HG03442 (cell line): ENCODE data around the gene CTSD.

Experiments
- ATAC-seq: cut with Tn5 transposase; IDR thresholded peaks from one replicate; pipeline ENCODE4 v1.9.1; 2021; ENCODE audit warnings: mild to moderate bottlenecking, moderate library complexity; ENCODE audit not compliant: unreplicated experiment

CTSD gene

DNA sequence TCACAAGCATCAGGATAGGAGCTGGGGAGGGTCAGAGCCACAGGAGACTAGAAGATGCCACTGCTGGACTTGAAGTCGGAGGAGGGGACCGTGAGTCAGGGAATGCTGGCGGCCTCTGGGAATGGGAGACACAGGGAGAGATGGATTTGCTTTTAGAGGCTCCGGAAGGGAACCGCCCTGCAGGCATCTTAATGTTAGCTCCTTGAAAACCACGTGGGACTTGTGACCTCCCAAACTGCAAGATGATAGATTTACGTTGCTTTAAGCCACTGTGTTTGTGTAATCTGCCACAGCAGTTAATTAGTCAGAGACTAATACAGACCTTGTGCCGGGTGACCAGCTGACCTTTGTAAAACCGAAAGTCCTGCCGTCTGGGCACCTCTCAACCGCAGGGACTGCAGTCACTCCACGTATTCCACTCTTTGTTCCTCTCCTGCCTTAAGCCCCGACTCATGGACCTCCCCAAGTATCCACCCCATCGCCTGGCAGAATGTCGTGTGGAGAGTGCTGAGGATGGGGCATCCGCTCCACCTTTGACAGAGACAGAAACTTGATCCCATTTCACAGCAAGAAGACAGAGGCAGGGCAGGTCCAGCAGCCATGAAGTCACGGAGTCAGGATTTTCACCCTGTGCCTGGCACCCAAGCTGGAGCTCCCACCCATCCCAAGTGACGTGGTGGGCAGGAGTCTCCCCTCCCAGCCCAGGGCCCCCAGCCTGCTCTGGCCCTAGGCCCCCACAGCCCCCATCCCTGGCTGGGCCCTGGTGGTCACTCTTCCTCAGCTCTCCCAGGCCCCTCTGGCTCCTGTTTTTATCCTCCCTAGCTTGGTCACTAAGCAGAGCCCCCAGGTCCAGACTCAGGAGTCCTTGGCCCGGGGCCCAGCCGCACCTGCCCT lies 19.4 kb upstream of the CTSD start:
- ATAC-seq = no peak

DNA sequence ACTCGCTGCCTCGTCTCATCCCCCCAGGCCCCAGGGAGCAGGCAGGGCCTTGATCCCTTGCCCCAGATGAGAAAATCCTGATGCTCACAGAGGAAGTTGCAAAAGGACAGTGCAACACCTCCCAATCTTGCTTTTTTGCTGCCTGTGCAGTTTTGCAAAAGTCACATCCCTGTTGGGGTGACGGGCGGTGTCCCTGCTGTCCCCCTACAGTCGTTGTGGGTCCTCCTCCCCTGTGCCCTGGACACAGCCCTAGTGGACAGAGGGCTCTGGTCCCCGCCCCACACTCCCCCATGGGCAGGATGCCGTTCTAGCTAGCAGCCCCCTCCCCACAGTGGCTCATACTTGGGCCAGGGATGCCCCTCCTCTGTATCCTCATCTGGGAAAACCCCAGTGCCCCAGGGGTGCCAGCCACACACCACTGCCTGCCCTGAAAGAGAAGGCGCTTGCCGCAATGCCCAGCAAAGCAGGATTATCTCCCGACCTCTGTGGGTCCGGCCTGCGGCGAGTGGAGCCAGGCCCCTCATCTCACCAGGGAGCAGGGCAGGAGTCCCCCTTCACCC lies 18.4 kb upstream of the CTSD start:
- no peak for ATAC-seq

DNA sequence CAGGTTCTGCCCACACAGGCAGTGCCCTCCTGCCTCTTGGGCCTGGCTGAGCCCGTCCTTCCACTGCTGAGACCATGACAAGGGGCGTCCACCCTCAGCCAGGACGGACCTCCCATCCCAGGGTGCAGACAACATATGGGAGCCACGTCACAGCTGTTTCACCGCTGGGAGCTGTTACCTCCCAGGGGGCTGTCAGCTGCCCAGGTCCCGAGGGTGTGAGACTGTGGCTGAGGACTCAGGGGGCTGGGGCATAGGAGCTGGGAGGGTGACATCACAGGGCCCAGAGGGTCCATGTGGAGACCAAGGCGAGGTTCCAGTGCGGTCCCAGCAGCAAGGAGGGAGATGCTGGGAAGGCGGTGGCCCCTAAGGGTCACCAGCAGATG lies 17.9 kb upstream of the CTSD start:
- ATAC-seq = no peak

DNA sequence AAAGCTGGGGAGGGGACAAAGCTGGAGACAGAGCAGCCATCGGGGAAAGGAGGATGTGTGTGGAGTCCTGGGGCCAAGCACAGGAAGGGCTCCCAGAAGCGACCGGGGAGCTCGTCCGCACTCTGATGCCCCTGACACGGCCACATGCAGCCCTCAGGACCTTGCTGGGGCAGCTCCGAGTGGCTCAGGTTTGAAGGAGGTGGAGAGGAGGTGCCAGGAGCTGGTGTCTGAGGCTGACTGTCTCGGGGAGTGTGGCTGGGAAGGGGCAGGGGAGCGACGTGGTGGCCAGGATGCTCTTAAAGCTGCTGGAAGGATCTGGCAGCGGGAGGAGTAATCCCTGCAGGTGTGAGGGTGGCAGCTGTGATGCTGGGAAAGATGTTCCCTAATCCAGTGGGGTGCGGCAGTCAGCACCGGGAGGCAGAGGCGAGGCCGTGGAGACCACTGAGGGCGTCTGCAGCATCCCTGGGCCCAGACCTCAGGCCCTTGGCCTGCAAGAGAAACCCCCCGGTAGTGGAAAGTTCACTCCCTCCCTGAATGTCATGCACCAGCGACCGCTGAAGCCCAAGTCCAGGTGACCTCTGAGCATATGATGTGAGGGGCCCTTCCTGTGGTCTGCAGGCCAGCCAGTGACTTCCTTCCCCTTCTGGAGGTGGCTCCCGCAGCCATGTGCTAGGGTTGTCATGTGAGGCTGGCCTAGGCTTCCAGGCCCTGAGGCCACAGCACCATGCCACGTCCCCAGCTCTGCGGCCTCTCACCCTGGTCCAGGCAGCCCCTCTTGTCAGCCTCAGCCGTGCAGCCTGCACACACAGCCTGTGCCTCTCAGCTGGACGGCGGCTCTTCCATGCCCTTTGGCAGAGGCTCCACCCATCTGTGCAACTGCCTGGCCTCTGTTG lies 17.2 kb upstream of the CTSD start:
- no peak for ATAC-seq

DNA sequence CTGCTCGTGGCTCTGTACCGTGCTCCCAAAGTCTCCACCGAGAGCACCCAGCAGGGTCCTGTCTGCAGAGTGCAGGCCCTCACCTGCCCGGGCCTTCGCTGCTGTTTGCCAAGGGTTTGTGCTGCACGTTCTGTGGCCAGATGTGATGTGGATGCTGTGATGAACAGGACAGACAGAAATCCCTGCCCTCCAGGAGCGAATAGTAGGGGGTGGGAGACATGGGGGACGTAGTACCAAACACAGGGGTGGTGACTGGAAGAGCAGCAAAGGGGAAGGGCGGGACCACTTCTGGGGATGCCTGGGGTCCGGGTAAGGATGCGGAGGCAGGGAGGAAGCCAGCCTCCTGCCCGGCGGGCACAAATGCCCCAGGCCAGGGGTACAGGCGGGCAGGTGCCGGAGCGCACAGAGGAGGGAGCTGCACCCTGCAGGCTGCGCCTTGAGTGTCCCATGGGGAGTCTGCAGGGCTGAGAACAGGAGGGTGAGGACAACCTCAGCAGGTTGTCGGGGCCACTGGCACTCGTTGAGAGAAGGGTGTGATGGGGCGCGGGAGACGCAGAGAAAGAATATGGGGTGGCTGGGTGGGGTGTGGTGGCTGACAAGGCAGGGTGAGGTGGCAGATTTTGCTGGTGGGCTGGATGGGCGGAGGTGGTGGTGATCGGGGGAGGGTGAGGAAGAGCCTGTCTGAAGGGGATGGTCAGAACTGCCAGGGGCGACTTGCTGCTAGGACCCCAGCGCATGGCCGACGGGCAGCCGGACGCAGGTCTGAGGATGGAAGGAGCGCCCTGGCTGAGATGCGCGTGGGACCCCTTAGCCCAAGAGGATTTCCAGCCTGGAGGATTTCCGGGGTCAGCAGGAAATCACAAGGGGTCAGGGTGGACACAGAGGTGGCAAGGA lies 16.3 kb upstream of the CTSD start:
- ATAC-seq = no peak

DNA sequence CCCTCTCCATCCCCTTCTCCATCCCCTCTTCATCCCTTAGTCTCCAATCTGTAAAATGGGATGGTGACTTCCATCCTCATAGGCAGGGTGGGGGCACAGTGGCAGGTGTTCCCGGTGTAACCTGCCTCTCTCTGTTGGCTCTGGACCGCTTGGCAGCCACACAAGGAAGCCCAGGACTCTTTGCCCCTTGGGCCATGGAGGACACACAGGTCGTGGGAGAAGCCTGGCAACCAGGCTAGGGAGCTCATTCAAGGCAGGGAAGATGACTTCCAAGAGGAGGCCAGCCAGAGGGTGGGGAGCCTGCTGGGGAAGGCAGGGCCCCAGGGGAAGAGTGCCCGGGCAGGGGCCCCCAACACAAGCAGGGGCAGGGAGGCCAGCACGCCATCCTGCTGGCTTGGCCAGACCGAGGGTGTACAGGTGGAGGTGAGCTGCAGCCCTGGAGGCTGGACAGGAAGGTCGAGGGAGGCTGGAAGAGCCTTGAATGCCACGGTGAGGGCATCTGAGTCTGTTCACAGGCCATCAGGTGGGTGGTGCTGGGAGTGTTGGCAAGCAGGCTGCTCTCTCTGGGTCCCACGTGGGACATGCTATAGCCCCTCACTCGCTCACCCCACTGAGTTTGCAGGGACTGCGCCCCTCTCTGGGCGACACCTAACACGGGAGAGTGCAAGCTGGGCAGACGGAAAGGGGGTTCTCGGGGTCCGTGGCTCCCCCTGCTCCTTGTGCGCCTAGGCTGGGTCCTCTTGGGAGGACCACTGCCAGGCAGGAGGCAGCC lies 15.5 kb upstream of the CTSD start:
- no peak for ATAC-seq

DNA sequence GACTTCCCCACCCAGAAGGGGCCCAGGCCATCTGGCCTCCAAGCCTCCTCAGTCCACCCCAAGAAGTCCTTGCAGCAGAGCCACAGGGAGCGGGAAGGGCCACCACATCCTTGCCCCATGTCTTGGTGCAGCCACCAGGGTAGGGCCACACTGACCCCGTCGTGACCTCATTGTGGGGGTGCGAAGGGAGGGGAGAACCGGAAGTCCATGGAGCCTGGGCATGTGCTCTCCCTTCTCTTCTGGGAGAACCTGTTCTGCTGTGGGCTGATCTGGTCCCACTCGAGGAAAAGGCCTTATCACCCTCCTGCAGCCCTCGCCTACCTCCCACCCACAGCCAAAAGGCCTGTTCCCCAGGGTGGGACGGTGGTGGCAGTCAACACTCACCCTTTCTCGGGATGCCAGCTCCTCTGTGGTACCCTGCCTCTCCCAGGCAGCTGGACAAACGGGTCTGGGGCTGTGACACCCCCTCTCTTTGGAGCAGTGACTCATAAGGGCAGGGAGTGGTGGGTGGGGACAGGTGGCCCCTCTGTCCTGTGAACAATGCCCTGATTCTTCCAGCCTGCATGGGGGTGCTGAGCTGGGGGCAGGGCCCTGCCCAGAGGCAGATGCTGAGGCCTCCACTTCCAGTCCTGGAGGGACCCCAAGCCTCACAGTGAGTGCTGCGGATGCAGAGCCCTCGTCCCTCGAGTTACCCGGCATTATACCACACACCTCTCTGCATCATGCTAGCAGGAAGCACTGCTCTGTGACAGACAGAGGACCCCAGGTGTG lies 14.6 kb upstream of the CTSD start:
- ATAC-seq = no peak

DNA sequence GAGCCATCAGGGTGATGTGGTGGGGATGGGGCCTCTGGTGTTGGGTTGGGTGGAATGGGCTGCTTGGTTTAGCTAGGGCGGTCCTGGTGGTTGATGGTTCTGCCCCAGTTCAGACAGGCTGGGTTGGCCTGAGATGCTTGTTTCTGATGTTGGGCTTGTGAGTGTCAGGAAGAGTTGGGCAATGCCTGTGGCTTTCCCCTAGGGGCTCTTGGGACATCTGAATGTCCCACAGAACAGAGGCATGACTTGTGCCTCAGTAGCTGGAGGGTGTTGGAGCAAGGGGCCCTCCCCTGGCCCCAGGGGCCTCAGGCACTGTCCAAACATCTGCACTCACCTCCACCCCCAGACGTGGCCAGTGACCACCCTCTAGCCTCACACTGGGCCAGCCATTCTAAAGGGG lies 14.0 kb upstream of the CTSD start:
- ATAC-seq = no peak

DNA sequence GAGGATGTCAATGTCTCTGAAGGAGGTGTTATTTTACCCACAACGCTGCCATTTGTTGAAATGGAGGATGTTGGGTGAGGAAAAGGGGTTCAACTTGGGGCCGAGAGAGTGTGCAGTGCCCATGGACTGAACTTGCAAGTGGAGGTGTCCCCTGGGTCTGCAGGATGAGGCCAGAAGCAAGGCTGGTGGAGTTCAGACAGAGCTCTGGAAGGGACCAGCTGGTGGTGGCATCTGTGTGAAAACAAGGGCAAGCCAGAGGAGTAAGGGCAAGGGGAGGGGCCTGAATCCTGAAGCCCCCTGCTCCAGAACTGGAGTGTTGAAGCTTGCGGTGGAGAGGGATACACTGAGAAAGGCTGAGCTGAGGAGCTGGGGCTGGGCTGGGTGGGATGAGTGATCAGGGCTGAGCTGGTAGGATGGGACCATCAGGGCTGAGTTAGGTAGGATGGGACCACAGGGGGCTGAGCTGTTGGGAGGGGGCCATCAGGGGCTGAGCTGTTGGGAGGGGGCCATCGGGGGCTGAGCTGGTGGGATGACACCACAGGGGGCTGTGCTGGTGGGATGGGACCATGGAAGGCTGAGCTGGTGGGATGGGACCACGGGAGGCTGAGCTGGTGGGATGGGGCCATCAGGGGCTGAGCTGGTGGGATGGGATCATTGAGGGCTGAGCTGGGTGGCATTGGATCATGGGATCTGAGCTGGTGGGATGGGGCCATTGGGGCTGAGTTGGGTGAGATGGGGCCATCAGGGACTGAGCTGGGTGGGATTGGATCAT lies 13.4 kb upstream of the CTSD start:
- no peak for ATAC-seq

DNA sequence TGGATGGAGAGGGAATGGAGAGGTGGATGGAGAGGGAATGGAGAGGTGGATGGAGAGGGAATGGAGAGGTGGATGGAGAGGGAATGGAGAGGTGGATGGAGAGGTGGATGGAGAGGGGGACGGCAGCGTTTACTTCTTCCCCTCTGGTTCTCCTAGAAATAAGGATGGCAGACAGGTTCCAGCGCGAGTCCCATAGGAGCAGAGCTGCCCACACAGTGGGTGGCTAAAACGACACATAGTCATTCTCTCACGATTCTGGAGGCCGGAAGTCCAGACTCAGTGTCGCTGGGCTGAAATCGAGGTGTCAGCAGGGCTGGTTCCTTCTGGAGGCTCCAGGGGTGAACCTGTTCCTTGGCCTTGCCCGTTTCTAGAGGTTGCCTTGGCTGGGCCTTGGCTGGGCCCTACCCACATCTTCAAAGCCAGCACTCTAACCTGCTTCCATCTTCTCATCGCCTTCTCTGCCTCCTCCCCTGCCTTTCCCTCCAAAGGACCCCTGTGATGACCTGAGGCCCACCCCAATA lies 12.7 kb upstream of the CTSD start:
- no peak for ATAC-seq

DNA sequence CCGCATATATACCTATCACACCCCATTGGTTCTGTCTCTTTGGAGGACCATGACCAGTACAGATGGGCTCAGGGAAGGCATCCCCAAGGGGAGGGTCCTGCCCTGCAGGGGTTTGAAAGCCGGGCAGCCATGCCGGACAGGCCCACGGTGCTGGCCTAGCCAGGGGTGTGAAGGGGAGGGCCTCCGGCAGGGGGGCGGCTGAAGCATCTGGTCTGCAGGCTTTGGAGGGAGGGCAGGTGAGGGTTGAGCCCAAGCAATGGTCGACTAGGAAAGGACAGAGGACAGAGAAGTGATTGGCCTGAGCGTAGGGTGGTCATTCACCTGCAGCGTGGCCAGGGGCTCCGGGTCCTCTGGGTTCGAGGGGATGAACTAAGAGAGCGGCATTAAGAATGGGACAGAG lies 11.2 kb upstream of the CTSD start:
- no peak for ATAC-seq

DNA sequence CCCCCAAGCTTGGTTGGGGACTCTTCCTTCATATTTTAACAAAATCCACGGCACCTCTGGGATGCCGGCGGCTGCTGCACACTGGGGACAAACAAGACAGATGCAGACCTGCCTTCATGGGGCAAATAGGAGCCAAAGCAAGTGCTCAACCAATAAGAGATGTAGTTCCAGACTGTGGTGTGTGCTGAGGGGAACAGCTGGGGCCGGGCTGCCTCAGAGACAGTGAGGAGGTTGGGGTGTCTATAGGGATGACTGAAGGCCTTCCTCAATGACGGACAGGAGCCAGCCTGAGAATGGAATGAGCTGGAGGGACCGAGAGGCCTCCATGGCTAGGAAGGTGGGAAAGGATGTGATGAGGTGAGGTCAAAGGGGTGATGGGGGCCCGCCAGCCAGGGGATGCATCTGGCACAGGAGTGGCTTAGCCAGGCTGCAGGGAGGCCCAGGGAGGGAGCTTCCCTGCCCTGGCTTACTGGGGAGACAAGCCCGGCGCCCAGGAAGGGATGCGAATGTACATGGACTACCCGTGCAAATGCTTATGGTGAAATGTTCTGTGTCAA lies 10.3 kb upstream of the CTSD start:
- ATAC-seq = no peak

DNA sequence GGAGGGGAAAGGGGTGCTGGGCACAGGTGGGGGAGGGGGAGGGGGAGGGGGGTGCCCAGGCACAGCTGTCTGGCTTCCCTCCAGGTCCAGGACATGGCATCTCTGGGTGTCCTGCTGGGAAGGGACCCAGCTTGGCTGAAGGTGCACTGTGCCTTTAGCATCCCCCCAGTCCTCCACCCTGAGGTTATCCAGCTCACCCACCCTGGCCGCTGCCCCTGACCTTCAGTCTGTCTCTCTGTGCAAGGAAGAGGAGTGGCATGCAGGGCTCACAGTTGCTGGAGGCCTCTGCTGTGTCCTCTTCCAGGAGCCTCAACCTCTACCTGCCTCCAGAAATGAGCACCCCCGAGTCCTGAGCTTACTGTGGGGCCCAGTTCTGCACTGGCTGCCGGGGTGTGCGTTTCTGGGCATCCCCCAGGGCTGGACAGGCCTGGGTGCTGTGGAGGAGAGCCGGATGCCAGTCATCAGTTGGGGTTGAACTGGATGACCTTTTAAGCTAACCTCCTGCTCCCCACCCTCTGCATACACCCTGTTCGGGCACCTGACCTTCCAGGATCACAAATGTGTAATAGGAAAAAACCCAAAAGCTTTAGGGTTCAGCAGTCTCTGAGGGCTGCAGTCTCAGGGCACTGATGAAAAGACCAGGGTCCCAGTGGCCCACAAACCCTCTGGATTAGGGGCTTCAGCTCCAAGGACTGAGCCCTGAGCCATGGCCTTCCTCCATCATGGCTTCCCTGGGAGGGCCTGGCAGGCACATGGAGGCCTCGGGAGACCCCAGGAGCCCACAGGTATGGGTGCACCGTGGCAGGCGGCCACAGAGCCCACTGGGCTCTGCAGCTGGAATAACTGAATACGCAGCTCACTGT lies 9.6 kb upstream of the CTSD start:
- ATAC-seq = no peak

DNA sequence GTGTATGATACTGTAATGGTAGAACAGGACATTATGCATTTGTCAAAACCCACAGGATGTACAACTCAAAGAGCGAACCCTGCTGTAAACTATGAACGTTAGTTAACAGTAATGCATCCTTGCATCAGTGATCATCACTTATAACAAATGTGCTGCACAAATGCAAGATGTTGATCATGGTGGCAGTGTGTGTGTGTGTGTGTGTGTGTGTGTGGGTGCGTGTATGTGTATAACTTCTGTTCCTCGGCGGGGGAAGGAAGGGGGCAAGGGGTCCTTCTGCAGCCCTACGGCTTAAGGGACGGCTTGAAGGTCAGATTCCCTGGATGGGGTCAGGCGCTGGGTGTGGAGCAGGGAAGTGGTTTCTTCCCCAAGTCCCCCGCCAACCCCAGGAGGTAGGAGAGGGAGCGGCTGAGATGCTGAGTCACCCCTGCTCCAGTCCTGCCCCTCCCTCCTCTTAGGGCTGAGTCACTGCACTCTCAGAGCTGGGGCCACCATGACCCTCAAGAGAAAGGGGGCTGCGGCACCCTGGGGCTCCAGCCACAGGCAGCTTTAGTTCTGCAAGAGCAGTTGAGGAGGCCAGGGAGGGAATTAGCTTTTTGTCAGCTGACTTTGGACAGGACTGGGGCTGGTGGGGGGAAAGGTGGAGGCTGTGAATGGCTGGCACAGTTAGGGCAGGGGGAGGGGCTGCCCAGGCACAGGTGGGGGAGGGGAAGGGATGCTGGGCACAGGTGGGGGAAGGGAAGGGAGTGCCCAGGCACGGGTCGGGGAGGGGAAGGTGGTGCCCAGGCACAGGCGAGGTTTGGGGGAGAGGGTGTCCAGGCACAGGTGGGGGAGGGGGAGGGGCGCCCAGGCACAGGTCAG lies 8.8 kb upstream of the CTSD start:
- no peak for ATAC-seq

DNA sequence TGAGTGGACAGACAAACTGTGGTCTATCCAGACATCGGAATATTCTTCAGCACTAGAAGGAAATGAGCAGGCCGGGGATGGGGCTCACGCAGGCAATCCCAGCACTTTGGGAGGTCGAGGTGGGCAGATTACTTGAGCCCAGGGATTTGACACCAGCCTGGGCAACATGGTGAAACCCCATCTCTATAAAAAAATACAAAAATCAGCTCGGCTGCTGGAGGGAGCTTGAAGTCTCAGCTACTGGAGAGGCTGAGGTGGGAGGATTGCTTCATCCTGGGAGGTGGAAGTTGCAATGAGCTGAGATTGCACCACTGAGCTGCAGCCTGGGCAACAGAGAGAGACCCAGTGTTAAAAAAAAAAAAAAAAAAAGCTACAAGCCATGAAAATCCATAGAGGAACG lies 8.0 kb upstream of the CTSD start:
- no peak for ATAC-seq

DNA sequence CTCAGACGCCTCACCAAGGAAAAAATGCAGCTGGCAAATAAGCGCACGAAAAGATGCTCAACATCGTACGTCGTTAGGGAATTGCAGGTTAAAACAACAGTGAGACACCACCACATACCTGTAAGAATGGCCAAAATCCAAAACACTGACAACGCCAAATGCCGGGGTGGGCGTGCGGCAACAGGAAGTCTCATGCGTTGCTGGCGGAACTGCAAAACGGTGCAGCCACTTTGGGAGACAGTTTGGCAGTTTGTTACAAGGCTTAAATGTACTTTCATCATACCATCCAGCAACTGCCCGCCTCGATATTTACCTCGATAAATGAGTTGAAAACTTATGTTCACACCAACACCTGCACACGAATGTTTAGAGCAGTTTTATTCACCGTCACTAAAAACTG lies 7.5 kb upstream of the CTSD start:
- ATAC-seq = no peak
